WTC11 (cell line): ENCODE data around the gene CMKLR1. TPM values are rescaled to one million over a fixed set of nuclear protein-coding genes. Genes with fewer than 3 reads are reported as not detected.

Experiments
- ATAC-seq: fragments of 200-7000 bp; cut with Tn5 transposase; 2 replicates; pipeline ENCODE4 v1.10.0; 2021; ENCODE audit warnings: mild to moderate bottlenecking, moderate library complexity
- CTCF ChIA-PET: fragments of 300-600 bp; sonication (Branson Sonifier 250); formaldehyde crosslinking; loops from one replicate; lab custom pipeline; 2021; ENCODE audit warnings: antibody characterized with exemption; lab: Charles Lee
- POLR2A ChIA-PET: fragments of 350-600 bp; sonication (Branson Sonifier 250); formaldehyde crosslinking; loops from one replicate; lab custom pipeline; 2021; ENCODE audit warnings: antibody characterized with exemption; lab: Charles Lee
- DNase-seq: peaks from one replicate; pipeline ENCODE4 v3.0.0; 2021; ENCODE audit warnings: low spot score
- H3K27ac Mint-ChIP-seq: 2 replicates; pipeline ENCODE4 v1.8.0; 2021; ENCODE audit warnings: mixed read lengths
- H3K27me3 Mint-ChIP-seq: 2 replicates; pipeline ENCODE4 v1.8.0; 2021; ENCODE audit warnings: low read depth, mild to moderate bottlenecking, moderate library complexity, mixed read lengths
- H3K36me3 Mint-ChIP-seq: 2 replicates; pipeline ENCODE4 v1.8.0; 2021; ENCODE audit warnings: mixed read lengths
- H3K4me1 Mint-ChIP-seq: 2 replicates; pipeline ENCODE4 v1.8.0; 2022; ENCODE audit warnings: mixed read lengths
- H3K4me3 Mint-ChIP-seq: 2 replicates; pipeline ENCODE4 v1.8.0; 2021; ENCODE audit warnings: mild to moderate bottlenecking, moderate library complexity, mixed read lengths
- H3K9me3 Mint-ChIP-seq: 2 replicates; pipeline ENCODE4 v1.8.0; 2021; ENCODE audit warnings: mixed read lengths
- E2F4 ChIP-seq: sonication (generic); formaldehyde crosslinking; IDR thresholded peaks from 2 replicates; pipeline ENCODE4 v1.8.1; 2022; ENCODE audit warnings: low read depth, mild to moderate bottlenecking, moderate library complexity, missing genetic modification reagents, borderline replicate concordance
- ELF4 ChIP-seq: sonication (generic); formaldehyde crosslinking; IDR thresholded peaks from 2 replicates; pipeline ENCODE4 v1.8.1; 2022; ENCODE audit warnings: low read depth, mild to moderate bottlenecking, moderate library complexity, missing genetic modification reagents
- GABPB1 ChIP-seq: sonication (generic); formaldehyde crosslinking; IDR thresholded peaks from 2 replicates; pipeline ENCODE4 v1.8.1; 2023; ENCODE audit warnings: mild to moderate bottlenecking, missing genetic modification reagents
- MYBL2 ChIP-seq: sonication (generic); formaldehyde crosslinking; IDR thresholded peaks from 2 replicates; pipeline ENCODE4 v1.8.1; 2023; ENCODE audit warnings: mild to moderate bottlenecking, moderate library complexity, missing genetic modification reagents
- NR3C1 ChIP-seq: sonication (generic); formaldehyde crosslinking; conservative IDR thresholded peaks from 2 replicates; pipeline ENCODE4 v1.8.1; 2023; ENCODE audit warnings: low read depth, mild to moderate bottlenecking, missing genetic modification reagents
- RELA ChIP-seq: sonication (generic); formaldehyde crosslinking; IDR thresholded peaks from 2 replicates; pipeline ENCODE4 v1.8.1; 2022; ENCODE audit warnings: missing genetic modification reagents, mild to moderate bottlenecking, borderline replicate concordance
- SMAD4 ChIP-seq: sonication (generic); formaldehyde crosslinking; IDR thresholded peaks from 2 replicates; pipeline ENCODE4 v1.8.0; 2022; ENCODE audit warnings: mild to moderate bottlenecking, missing genetic modification reagents
- ZNF423 ChIP-seq: fragments of 250-450 bp; sonication (Bioruptor Pico); IDR thresholded peaks from 2 replicates; pipeline ENCODE4 v2.1.2; 2022; ENCODE audit warnings: mild to moderate bottlenecking, moderate library complexity
- total RNA-seq: library from RNA; stranded (reverse); gene quantifications from 3 replicates; pipeline ENCODE4 v1.2.3, GENCODE V29; 2021

CMKLR1 gene
- total RNA-seq, 1 experiment from 2014 or later: 1.6 TPM

GRCh38 chr12:108238474-108238873, 100.6 kb downstream of the CMKLR1 start:
- no peak for ATAC-seq
- ChIA-PET POLR2A (no interaction called here), CTCF (interaction anchor here (1.1 to 4.8 kb wide), 6 partner anchors 44 to 175 kb away, joined by 3 to 26 read pairs (median 4); partner anchors contain the start of gene WSCD2)
- Mint-ChIP-seq H3K36me3 (peaks cover 12% of the 10 kb centered on the region), H3K9me3 (peaks cover 12% of the 10 kb centered on the region), H3K4me1 (peaks cover 31% of the 10 kb centered on the region), H3K27me3 (no peaks in the 10 kb centered on the region; the same call in 1 of the 2 replicates), H3K4me3 (no peak overlapping the region), H3K27ac (no peak overlapping the region)
- DNase-seq: no peak
- TF ChIP-seq MYBL2 (CRISPR knock-in tag): no peak
- TF ChIP-seq ELF4 (CRISPR knock-in tag): no peak
- TF ChIP-seq ZNF423 (CRISPR knock-in tag): no peak
- TF ChIP-seq RELA: no peak
- no peak for TF ChIP-seq SMAD4
- TF ChIP-seq GABPB1 (CRISPR knock-in tag): no peak
- TF ChIP-seq NR3C1 (CRISPR knock-in tag): no peak
- no peak for TF ChIP-seq E2F4 (CRISPR knock-in tag)

Other genes starting within 250 kb of the CMKLR1 start
- 1.1 to 1.6 TPM (median 1.6 TPM) in 3 replicates for gene WSCD2, start 210.0 kb downstream of the CMKLR1 start, total RNA-seq
- 4.4 to 6.7 TPM (median 6.3 TPM) in 3 replicates for gene FICD, start 176.0 kb upstream of the CMKLR1 start, total RNA-seq
- 75.6 to 91.2 TPM (median 76.8 TPM) in 3 replicates for gene SART3, start 221.9 kb upstream of the CMKLR1 start, total RNA-seq
- gene ISCU, start 223.3 kb upstream of the CMKLR1 start, total RNA-seq: 73.8 to 85.9 TPM (median 74.2 TPM) in 3 replicates